ENCODE data around the gene ZNF691.
"Not testable (repeated sequence)": the region's sequence is repeated elsewhere in the genome, so short reads cannot be mapped to it uniquely, and the experiment has no call there.

ZNF691 gene

DNA sequence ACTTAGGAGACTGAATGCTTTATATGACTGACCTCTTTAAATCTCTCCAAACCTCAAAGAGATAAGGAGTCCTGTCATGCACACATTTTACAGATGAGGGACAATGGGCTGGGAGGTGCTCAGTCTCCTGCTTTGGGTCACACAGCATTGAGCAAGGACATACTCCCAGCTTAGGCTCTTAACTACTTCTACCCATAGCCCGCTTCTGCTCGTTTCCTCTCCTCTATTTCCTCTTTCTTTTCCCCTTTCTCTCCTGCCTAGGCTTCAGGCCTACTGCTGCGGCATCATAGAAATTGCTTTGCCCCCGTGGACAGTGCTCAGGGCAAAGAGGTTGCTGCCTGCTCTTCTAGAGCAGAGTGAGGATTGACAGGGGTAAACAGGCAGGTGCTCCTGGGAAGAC is 12.4 kb upstream of the ZNF691 start:
- no peak for DNase-seq

DNA sequence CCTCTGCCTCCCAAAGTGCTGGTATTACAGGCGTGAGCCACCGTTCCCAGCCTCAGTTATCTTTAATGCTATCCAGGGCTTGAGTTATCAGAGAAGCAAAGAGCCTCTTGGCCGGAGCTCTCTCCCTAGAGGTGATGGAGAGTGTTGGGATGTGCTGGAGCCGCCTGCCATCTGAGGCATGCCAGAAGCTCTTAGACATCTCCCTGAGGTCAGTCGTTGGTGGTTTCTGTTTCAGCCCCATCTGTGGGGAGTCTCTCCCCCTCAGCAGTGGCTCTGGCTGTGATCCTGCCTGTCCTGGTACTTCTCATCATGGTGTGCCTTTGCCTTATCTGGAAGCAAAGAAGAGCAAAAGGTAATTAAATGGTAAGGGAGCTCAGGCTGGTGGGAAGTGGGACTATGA is 11.6 kb upstream of the ZNF691 start:
- no peak for DNase-seq

DNA sequence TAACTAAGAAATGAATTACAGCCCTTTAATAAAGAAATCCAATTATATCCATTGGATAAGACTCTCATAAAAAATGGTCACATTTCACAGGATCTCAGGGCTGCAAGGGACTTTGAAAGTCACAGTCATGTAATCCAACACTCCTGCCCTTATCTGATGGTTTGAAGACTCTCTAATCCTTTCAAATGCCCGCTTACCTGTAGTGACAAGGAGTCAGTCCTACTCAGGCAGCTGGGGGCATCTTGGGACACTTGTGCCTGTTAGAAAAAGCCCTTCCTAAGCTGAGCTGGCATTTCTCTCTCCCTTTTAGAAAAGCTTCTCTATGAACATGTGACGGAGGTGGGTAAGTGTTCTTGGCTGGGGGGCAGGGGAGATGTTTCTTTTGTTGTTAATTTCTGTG is 11.0 kb upstream of the ZNF691 start:
- DNase-seq, result no peak

DNA sequence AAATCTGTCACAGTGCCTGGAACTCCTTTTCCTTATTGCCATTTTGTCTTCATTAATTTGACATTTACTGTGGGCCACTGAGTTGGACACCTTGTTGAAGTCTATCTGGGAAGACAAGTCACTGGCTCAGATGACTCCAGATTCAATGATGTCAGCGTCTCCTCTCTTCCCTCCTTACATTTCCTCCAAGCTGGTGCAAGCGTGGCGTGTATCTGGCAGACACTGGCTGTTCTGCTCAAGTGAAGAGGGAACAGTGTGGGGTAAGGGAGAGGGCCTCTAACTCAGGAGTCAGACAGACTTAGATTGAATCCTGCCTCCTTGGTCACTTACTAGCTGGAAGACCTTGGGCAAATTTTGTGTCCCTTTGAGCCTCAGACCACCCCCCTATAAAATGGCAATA is 8.7 kb upstream of the ZNF691 start:
- DNase-seq, result no peak

DNA sequence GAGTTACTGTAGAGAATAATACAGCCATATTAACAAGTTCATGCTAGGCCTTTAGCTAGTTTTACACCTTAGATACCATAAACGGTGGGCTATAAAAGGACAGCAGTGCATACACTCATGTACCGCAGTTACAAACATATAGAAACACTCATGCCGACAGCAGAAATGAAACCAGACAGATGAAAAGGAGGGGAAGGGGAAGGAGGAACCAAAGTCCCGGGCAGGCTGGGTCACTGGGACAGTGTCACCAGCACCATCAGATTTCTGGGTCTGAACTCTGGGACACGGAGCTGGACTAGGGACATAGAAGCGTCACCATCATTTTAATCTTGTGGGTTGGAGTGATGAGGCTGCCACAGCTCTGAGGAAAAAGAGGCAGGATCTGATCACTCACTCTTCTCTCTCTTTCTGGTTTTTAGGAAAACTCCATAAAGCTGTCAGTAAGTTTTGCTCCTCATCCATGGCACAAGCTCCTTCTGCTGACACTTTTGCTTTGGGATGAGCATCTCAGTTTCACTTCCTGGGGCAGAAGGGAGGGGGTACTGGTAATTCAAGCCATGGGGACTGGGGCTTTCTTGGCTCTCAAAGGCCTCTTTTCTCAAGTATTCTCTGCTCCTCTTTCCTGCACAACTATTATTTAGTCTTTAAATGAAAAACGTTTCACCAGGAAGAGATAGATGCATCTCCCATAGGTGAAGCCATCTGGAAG is 7.8 kb upstream of the ZNF691 start:
- DNase-seq, result no peak

DNA sequence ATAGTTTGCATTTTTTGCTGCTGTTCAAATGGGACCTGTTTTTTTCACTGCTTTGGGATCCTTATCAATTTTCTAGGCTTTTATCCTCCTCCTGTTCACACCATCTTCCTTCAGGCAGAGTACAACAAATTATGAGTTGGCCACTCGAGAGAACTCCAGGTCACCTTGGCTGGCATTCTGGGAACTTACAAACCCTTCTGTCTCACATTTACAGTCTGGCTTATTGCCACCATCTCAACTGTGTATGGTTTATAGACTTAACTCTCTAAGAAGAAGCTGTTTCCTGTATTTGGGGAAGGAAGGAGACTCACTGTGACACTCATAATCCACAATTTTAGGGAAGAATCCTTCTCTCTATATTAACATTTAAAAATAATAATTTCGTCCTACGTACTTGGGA is 5.4 kb upstream of the ZNF691 start:
- DNase-seq, result no peak

DNA sequence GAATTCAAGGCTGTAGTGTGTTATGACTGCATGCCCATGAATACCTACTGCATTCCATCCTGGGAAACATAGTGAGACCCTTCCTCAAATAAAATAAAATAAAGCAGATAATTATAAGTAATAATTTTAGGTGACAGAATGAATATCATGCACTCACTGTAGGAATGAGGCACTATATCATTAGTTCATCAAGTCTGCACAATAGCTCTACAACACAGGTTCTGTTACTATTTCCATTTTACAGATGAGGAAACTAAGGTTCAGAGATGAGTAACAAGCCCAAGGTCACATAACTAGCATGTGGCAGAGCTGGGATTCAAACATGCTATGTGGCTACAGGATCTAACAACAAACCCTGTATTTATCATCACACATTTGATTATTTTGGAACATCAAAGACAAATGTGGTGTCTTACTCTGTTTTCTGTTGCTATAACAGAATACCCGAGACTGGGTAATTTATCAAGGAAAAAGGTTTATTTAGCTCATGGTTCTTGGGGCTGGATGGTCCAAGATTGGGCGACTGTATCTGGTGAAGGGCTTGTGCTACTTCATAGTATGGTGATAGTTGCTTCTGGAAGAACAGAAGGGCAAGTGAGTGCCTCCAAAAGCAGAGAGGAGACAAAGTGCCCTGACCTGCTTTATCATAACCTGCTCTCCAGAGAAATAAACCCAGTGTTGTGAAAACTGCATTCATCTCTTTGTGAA is 4.8 kb upstream of the ZNF691 start:
- DNase-seq, result no peak

DNA sequence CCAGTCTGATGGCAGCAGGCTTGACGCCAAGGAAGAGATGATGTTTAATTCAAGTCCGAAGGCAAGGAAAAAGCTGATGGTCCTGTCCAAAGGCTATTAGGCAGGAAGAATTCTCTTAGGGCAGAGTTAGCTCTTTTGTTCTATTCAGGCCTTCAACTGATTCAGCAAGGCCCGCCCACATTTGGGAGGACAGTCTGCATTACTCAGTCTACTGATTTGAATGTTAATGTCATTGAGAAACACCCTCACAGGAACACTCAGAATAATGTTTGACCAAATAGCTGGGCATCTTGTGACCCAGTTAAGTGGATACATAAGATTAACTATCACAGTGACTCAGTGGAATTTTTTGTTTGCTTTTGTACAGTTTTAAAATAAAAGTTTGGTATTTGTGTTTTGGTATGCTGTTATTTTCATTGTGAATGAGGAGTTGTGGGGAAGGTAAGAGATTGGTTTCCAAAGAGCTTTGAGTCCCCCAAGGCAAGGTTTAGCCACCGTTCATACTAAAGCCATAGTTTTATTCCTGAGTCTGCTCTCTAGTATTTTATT is 1.7 kb upstream of the ZNF691 start:
- no peak for DNase-seq

DNA sequence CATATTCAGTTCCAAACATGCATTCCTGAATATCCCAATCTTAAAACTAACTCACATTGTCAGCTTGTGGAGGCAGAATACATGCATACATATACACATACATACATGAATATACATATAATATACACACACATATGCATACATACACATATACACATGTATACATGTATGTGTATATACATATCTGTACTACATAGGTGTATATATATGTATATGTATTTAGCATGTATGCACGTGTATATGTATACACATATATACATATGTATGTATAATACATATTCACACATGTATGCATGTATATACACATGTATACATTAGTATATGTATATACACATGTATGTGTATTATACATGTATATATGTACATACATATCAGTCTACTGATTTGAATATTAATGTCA is 1.2 kb upstream of the ZNF691 start:
- DNase-seq, result no peak

DNA sequence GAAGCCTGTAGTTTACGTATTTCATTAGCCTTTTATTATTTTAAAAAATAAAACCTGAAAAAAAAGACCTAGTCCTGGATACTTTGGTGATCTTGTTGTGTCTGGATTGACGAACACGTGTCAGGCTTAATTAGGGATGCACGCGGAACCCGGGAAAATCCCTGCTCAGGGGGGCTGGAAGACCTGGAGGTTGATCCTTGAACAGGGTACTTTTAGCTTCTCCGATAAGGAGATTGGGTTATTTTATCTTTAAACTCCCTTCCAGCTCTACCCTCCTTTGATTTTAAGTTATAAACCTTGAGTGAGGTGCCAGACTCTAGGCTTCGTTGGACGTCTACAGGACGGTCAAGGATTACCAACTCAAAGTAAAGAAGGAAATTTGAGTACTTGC is 552 bp upstream of the ZNF691 start:
- no peak for DNase-seq

DNA sequence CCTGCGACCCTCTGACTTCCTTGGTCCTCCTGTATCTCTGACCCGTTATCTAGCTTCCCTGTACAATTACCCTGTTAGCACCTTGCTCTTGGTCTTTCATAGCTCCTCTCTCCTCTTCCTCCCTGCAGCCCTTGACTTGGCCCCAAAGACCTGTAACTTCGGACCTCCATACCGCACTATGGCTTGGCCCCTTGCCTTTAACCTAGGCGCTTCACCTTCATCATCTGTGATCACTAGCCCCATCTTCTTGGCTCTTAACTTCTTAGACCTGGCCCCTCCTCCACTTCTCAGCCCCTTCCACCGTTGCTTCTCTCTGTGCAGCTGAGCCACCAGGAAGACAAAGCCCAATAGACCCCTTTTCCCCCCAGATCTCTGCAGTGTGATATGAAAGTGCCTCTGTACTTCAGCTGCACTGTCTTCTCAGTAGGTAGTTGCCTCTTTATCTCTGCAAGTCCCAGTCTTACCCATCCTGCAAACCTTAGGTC is 740 bp downstream of the ZNF691 start:
- DNase-seq, result no peak

DNA sequence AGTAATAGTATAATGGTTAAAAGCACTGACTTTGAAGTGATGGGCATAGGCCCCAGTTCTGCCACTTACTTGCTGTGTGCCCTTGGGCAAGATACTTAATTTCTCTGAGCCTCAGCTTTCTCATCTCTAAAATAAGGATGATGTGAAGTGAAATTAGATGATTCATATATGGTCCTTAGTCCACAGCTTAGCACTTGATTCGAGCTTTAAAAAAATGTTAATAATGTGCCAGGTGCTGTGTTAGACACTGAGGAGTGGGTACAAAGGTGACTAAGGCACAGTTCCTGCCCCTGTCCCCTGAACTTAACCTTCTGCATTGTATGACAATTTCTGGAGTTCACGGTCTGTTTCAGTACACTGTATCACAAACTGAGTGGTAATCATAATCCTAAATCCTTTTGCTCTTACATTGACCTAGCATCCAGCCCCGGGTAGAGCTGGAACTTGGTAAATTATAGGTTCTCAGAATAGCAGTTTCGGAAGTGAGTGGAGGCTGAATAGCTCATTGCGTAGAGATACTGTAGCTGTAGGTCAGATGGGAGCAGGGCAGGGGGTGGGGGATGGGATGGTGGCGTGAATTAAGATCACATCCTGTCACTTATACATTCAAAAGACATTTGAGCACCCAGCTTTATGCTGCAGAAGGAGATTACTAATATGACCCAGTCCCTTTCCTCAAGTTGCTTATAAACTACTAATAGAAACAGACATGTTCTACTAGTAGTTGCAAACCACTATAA is 1.5 kb downstream of the ZNF691 start:
- no peak for DNase-seq

DNA sequence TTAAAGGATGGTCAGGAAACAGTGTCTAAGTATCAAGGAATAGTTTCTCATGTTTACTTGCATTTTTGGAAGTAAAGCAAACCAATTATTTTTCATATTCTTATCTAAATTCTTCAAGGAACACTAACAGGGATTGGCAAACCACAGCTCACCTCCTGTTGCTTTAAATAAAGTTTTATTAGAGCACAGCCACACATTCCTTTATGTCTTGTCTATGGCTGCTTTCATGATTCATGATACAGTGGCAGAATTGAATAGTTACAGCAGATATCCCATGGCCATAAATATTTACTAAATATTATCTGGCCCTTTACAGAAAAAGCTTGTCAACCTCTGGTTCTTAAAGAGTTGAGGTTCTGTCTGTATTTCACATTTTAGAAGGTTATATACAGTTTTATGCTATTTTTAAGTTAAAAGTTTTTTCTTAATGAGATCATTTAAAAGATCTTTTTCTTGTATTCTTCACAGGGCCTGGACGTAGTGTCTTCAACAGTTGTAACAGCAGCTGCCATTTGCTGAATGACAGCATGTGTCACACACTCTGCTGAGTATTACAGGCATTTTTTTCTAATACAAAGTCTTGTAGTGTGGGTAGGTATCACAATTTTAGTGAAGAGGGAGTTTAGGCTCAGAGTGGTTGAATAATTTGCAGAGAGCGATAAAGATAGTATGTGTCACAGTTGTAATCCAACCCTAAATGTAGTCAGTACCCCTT is 2.6 kb downstream of the ZNF691 start:
- no peak for DNase-seq

DNA sequence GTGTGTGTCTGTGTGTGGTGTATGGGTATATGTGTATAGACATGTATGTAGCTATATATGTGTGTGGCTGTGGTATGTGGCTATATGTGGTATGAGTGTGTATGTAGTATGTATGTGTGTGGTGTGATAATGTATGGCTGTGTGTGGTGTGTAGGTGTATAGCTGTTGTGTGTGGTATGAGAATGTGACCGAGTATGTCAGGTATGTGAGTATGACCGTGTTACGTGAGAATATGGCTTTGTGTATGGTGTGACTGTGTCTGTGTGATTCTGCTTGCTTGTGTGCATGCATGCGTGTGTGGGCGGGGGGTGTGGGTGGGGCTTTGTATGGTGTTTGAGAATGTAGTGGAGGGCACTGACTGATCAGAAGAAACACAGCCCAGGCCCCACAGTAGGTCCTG is 3.5 kb downstream of the ZNF691 start:
- no peak for DNase-seq

DNA sequence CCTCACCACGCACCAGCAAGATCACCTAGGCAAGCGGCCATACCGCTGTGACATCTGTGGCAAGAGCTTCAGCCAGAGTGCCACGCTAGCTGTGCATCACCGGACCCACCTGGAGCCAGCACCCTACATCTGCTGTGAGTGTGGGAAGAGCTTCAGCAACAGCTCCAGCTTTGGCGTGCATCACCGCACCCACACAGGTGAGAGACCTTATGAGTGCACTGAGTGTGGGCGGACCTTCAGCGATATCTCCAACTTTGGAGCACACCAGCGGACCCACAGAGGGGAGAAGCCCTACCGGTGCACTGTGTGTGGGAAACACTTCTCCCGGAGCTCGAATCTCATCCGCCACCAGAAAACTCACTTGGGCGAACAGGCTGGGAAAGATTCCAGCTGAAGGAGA is 5.0 kb downstream of the ZNF691 start:
- no peak for DNase-seq

DNA sequence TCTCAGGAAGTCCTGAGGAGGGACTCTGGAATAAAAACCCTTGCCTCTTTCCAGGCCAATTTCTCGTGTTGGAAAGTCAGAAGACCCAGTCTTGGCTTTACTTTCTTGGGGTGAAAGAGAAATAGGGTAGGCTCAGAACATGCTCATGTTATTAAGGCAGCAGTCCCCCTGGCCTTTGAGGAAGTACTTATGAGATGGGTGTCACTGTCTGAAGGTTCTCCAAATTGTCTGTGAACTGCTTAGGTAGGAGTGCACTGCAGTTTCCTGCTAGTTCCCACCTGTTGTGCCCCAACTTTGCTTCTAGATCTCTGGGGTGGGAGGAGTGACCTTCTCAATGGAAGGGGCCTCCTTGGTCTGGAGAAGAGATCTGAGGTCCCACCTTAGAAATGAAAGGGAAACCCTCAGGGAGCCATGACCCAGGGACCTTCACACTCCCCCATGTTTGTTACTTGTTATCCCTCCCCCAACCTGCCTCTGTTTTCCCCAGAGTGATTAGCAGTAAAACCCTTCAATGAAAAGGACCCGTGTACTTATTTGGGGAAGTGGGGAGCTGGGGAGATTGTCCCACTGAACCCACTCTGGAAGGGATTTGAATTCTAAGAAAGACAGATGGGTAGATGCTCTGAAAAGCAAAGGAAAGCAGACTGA is 5.7 kb downstream of the ZNF691 start:
- DNase-seq, result no peak

DNA sequence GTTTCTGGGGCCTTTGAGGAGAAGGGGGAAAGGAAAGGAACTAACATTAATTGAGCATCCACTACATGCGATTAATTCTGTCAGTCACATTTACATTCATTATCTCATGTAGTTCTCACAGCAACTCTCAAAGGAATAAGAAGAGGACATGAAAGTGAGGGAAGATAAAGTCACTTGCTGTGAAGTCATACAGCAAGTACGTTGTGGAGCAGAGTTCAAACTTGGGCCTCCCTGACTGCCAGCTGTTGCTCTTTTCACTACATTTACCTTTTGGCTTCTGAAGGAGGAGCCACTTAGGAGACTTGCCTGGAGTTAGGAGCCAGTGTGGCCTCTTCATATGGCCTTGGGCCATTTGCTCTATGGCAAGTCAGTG is 6.2 kb downstream of the ZNF691 start:
- no peak for DNase-seq

DNA sequence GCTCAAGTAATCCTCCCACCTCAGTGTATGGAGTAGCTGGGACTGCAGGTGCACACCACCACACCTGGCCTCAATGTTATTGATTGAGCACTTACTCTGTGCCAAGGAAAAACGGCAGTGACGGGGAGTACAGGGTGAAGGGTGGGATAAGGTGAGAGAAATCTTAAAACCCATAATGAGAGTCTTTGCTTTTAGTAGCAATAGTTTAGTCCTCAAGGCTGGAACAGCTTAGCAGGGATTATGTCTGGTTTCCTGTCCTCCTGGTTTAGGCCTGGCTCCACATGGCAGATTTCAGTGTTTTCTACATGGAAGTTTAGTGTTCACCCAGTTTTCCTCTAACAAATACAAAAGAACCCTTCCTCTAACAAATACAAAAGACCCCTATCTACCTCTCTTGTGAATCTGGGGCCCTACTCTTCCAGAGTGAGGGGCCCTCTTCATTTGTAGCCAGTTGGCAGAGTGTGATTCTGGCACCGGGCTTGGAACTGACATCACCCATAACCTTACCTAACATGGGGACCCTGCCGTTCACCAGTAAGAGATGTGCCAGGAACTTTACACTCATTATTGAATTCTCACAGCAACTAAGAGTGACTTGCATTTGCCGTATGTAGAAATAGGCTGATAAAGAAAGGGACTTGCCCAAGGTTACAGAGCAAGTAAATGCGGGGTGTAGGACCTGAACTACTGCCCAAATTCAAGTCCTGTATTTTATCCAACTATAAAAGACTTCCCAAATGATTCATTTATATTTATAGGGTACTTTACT is 6.9 kb downstream of the ZNF691 start:
- no peak for DNase-seq

DNA sequence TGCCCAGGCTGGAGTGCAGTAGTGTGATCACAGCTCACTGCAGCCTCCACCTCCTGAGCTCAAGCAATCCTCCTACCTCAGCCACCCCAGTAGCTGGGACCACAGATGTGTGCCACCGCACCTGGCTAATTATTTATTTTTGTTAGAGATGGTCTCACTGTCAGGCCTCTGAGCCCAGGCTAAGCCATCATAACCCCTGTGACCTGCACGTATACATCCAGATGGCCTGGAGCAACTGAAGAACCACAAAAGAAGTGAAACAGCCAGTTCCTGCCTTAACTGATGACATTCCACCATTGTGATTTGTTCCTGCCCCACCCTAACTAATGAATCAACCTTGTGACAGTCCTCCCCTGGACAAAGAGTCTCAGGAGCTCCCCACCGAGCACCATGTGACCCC is 10.1 kb downstream of the ZNF691 start:
- not testable (repeated sequence) for DNase-seq

DNA sequence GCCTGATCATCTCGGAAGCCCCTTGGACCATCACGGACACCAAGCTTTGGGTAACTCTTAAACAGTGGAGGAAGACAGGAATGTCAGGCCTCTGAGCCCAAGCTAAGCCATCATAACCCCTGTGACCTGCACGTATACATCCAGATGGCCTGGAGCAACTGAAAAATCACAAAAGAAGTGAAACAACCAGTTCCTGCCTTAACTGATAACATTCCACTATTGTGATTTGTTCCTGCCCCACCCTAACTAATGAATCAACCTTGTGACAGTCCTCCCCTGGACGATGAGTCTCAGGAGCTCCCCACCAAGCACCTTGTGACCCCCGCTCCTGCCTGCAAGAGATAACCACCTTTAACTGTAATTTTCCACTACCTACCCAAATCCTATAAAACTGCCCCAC is 13.0 kb downstream of the ZNF691 start:
- DNase-seq, result not testable (repeated sequence)

DNA sequence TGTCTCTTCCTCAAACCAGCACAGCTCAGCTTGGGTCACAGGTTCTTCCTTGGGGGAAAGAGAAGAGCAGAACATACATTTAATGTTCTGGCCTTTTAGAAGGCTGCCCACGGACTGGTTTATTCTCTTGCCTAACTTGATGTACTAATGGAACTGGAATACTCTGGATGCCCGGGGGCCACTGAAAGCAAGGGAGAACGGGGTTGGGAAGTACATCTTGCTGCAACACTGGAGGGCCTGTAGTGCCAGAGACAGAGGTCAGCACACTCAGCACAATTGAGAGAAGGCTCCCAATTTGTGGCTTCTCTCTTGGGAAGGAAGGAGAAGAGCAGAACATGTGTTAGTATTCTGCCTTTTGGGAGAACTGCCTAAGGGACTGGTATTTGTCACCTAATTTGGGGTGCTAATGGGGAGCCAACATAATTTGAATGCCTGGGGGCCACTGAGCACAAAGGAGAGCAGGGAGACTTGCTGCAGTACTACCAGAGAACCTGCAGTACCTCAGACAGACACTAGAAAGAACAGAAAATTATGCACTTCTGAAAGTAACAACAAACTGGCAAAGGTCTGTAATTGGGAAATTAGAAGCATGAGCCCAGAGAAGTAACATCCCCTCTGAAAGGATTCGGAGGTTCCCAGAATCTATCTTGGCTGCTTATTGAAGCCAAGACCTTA is 14.1 kb downstream of the ZNF691 start:
- DNase-seq, result no peak
